H9 (cell line): ENCODE results near the gene SLX4IP. TPM values are rescaled to one million over a fixed set of nuclear protein-coding genes. Genes with fewer than 3 reads are reported as not detected.

ENCODE experiments used
- DNase-seq: peaks from one replicate; pipeline ENCODE4 v3.0.0-alpha.2; 2017
- H2AFZ ChIP-seq: one replicate; pipeline ENCODE4 v1.6.1; 2013; ENCODE audit warnings: mild to moderate bottlenecking, low read length, control low read depth, moderate library complexity
- H2AK5ac ChIP-seq: 2 replicates; pipeline ENCODE4 v1.6.1; 2013; ENCODE audit warnings: low read length, control low read depth, mixed read lengths; ENCODE audit not compliant: insufficient read length
- H2BK120ac ChIP-seq: one replicate; pipeline ENCODE4 v1.6.1; 2013; ENCODE audit warnings: low read depth, mild to moderate bottlenecking, low read length, control low read depth, inconsistent platforms; ENCODE audit not compliant: poor library complexity, severe bottlenecking
- H2BK12ac ChIP-seq: 2 replicates; pipeline ENCODE4 v1.6.1; 2013; ENCODE audit warnings: low read length, control low read depth, mixed read lengths, low read depth; ENCODE audit not compliant: insufficient read length
- H2BK15ac ChIP-seq: 2 replicates; pipeline ENCODE4 v1.6.1; 2013; ENCODE audit warnings: low read depth, low read length, control low read depth
- H2BK20ac ChIP-seq: one replicate; pipeline ENCODE4 v1.6.1; 2013; ENCODE audit warnings: low read depth, mild to moderate bottlenecking, low read length, control low read depth, inconsistent platforms; ENCODE audit not compliant: poor library complexity, severe bottlenecking
- H2BK5ac ChIP-seq: 2 replicates; pipeline ENCODE4 v1.6.1; 2013; ENCODE audit warnings: low read length, control low read depth, mixed read lengths; ENCODE audit not compliant: insufficient read length
- H3K14ac ChIP-seq: 2 replicates; pipeline ENCODE4 v1.6.1; 2013; ENCODE audit warnings: low read length, control low read depth; ENCODE audit not compliant: insufficient read depth
- H3K18ac ChIP-seq: 2 replicates; pipeline ENCODE4 v1.6.1; 2013; ENCODE audit warnings: low read depth, mild to moderate bottlenecking, mixed read lengths, low read length, control low read depth; ENCODE audit not compliant: insufficient read length
- H3K23ac ChIP-seq: 2 replicates; pipeline ENCODE4 v1.6.1; 2013; ENCODE audit warnings: low read length, control low read depth, mixed read lengths, low read depth; ENCODE audit not compliant: insufficient read length
- H3K23me2 ChIP-seq: 2 replicates; pipeline ENCODE4 v1.6.1; 2013; ENCODE audit warnings: low read depth, mild to moderate bottlenecking, mixed read lengths, low read length, control low read depth; ENCODE audit not compliant: insufficient read length, poor library complexity, severe bottlenecking
- H3K27ac ChIP-seq: 2 replicates; pipeline ENCODE4 v1.5.1; 2013; ENCODE audit warnings: low read length, control low read depth, mixed read lengths, low read depth; ENCODE audit not compliant: insufficient read length
- H3K27me3 ChIP-seq: 2 replicates; pipeline ENCODE4 v1.6.1; 2013; ENCODE audit warnings: low read length, control low read depth, inconsistent platforms; ENCODE audit not compliant: insufficient read depth
- H3K4ac ChIP-seq: 2 replicates; pipeline ENCODE4 v1.6.1; 2013; ENCODE audit warnings: low read depth, mild to moderate bottlenecking, control low read depth, inconsistent platforms, low read length, moderate library complexity
- H3K4me1 ChIP-seq: 2 replicates; pipeline ENCODE4 v1.6.1; 2013; ENCODE audit warnings: low read length, control low read depth, inconsistent platforms; ENCODE audit not compliant: insufficient read depth
- H3K4me2 ChIP-seq: 2 replicates; pipeline ENCODE4 v1.6.1; 2013; ENCODE audit warnings: low read length, control low read depth, mixed read lengths; ENCODE audit not compliant: insufficient read length, insufficient read depth
- H3K56ac ChIP-seq: 2 replicates; pipeline ENCODE4 v1.6.1; 2013; ENCODE audit warnings: low read depth, mild to moderate bottlenecking, mixed read lengths, low read length, control low read depth; ENCODE audit not compliant: insufficient read length
- H3K79me1 ChIP-seq: 2 replicates; pipeline ENCODE4 v1.6.1; 2013; ENCODE audit warnings: low read depth, mild to moderate bottlenecking, moderate library complexity, low read length, control low read depth, inconsistent platforms; ENCODE audit not compliant: insufficient read depth, poor library complexity, severe bottlenecking
- H3K79me2 ChIP-seq: 2 replicates; pipeline ENCODE4 v1.6.1; 2013; ENCODE audit warnings: low read length, control low read depth, inconsistent platforms; ENCODE audit not compliant: insufficient read depth
- H3K9ac ChIP-seq: 2 replicates; pipeline ENCODE4 v1.6.1; 2013; ENCODE audit warnings: low read length, control low read depth, mixed read lengths; ENCODE audit not compliant: insufficient read length; ENCODE audit errors: extremely low read depth
- H3K9me3 ChIP-seq: one replicate; pipeline ENCODE4 v1.6.1; 2013; ENCODE audit warnings: low read depth, low read length, inconsistent platforms; ENCODE audit not compliant: control insufficient read depth
- H3T11ph ChIP-seq: one replicate; pipeline ENCODE4 v1.6.1; 2013; ENCODE audit warnings: mild to moderate bottlenecking, low read length, control low read depth, inconsistent platforms
- H4K20me1 ChIP-seq: one replicate; pipeline ENCODE4 v1.6.1; 2013; ENCODE audit not compliant: control insufficient read depth, insufficient read length, insufficient read depth
- H4K5ac ChIP-seq: 2 replicates; pipeline ENCODE4 v1.6.1; 2013; ENCODE audit warnings: low read depth, mild to moderate bottlenecking, mixed read lengths, low read length, control low read depth; ENCODE audit not compliant: insufficient read length
- H4K8ac ChIP-seq: replicated peaks from 2 replicates; pipeline ENCODE4 v1.6.1; 2013; ENCODE audit warnings: low read length, control low read depth, mixed read lengths, low read depth; ENCODE audit not compliant: insufficient read length
- H4K91ac ChIP-seq: 2 replicates; pipeline ENCODE4 v1.6.1; 2013; ENCODE audit warnings: low read depth, mild to moderate bottlenecking, moderate library complexity, mixed read lengths, low read length, control low read depth; ENCODE audit not compliant: insufficient read length
- H3K27ac Mint-ChIP-seq, 3 experiments: 2 replicates in 2 of 3; 3 replicates in 1 of 3; pipeline ENCODE4 v1.8.0; 2020 to 2021; ENCODE audit warnings: mixed read lengths in 3 of 3, mild to moderate bottlenecking in 1 of 3, moderate library complexity in 1 of 3
- H3K27me3 Mint-ChIP-seq: 2 replicates; pipeline ENCODE4 v1.8.0; 2021; ENCODE audit warnings: low read depth, mild to moderate bottlenecking, moderate library complexity, mixed read lengths
- H3K36me3 Mint-ChIP-seq, 3 experiments: 2 replicates in 2 of 3; 3 replicates in 1 of 3; pipeline ENCODE4 v1.8.0; 2020 to 2021; ENCODE audit warnings: low read depth in 3 of 3, mixed read lengths in 3 of 3; ENCODE audit not compliant: insufficient read depth in 1 of 3
- H3K4me1 Mint-ChIP-seq, 2 experiments: 2 replicates each; pipeline ENCODE4 v1.8.0; 2020; ENCODE audit warnings: mixed read lengths in 2 of 2
- H3K4me3 Mint-ChIP-seq, 2 experiments: 2 replicates in 1 of 2; 3 replicates in 1 of 2; pipeline ENCODE4 v1.8.0; 2020 to 2021; ENCODE audit warnings: mild to moderate bottlenecking in 2 of 2, mixed read lengths in 2 of 2, moderate library complexity in 1 of 2
- H3K9me3 Mint-ChIP-seq, 2 experiments: 2 replicates in 1 of 2; 3 replicates in 1 of 2; pipeline ENCODE4 v1.8.0; 2020; ENCODE audit warnings: mild to moderate bottlenecking in 2 of 2, mixed read lengths in 2 of 2, moderate library complexity in 1 of 2
- CTCF ChIP-seq: fragments of 200-600 bp; sonication (generic); conservative IDR thresholded peaks from 3 replicates; pipeline ENCODE4 v1.8.0; 2021; ENCODE audit warnings: antibody characterized with exemption, mild to moderate bottlenecking
- WGBS: extraction: QIAGEN DNeasy Blood & Tissue Kit; methylation state at CpG from one replicate; pipeline ENCODE4 v1.1.7; 2013; ENCODE audit warnings: missing lambda C conversion rate, low lambda C conversion rate, mixed read lengths; ENCODE audit not compliant: insufficient read length; ENCODE audit errors: extremely low coverage; 5-methylcytosine and 5-hydroxymethylcytosine counted together
- total RNA-seq: library from RNA; stranded (reverse); gene quantifications from 2 replicates; pipeline ENCODE4 v1.2.1, GENCODE V29; 2021

The SLX4IP gene
- total RNA-seq, 1 experiment from 2014 or later = 7.9 TPM

- peaks cover 31 to 41% of the 10 kb centered on the region in 2 experiments for H3K4me1 Mint-ChIP-seq
- Histone ChIP-seq H3T11ph (no peak overlapping the region), H3K9me3 (no peaks in the 10 kb centered on the region), H2BK5ac (no peak overlapping the region), H3K27ac (no peak overlapping the region), H2BK20ac (no peak overlapping the region), H2BK12ac (no peak overlapping the region), H2BK15ac (no peak overlapping the region), H3K4ac (no peak overlapping the region), H3K9ac (no peak overlapping the region), H3K79me2 (no peaks in the 10 kb centered on the region), H3K4me1 (peaks cover 10% of the 10 kb centered on the region; the same call in 1 of the 2 replicates), H4K8ac (no peak overlapping the region), H3K23me2 (no peaks in the 10 kb centered on the region), H2AFZ (no peak overlapping the region), H4K20me1 (no peaks in the 10 kb centered on the region), H3K79me1 (no peaks in the 10 kb centered on the region), H4K91ac (no peak overlapping the region), H3K4me2 (no peak overlapping the region), H3K18ac (no peak overlapping the region), H3K23ac (no peak overlapping the region), H3K56ac (no peak overlapping the region), H2AK5ac (no peak overlapping the region), H4K5ac (no peak overlapping the region), H3K27me3 (no peaks in the 10 kb centered on the region), H2BK120ac (no peak overlapping the region), H3K14ac (no peak overlapping the region)
- peaks cover 7 to 20% (median 16%) of the 10 kb centered on the region in 3 experiments for H3K36me3 Mint-ChIP-seq
- H3K27ac Mint-ChIP-seq = no peak overlapping the region
- no peak for DNase-seq
- H3K9me3 Mint-ChIP-seq = peaks cover 0 to 4% of the 10 kb centered on the region in 2 experiments; a peak in 1 of 5 replicates
- no peaks in the 10 kb centered on the region for H3K27me3 Mint-ChIP-seq
- TF ChIP-seq CTCF = no peak
- no peak overlapping the region for H3K4me3 Mint-ChIP-seq
- WGBS = no CpG with 5 or more reads among the region's 4 CpGs
Observed at GRCh38 chr20:10562899-10563298, 127.8 kb downstream of the SLX4IP start.
